Measurements from ENCODE around the gene SPTAN1.
"Not testable (repeated sequence)": the region's sequence is repeated elsewhere in the genome, so short reads cannot be mapped to it uniquely, and the experiment has no call there.

Gene SPTAN1

GRCh38 chr9:128552744-128553440 is 505 bp downstream of the SPTAN1 start:
- DNase-seq (ENCODE audit: low read depth in 2 of 2) = peak in 1 of 2 donors; percentile 5

DNA sequence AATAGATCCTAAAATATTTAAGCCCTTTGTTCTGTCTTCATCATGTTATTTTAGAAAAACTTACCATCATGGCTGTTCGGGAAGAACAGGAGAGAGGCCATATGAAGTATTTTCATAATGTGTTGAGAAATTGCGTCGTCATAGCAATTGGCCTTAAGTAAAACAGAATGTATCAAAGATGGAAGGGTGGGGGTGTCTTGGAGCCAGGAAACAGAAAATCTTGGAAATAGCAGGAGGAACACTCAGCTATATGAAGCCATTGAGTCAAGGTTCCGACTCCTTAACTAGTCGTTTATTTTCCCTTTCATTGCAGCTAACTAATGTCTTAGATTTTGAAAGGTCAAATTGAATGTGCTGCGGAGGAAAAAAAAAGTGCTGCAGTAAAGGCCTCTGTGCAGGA is 1.3 kb downstream of the SPTAN1 start:
- no peak for DNase-seq (ENCODE audit: low read depth in 2 of 2)

DNA sequence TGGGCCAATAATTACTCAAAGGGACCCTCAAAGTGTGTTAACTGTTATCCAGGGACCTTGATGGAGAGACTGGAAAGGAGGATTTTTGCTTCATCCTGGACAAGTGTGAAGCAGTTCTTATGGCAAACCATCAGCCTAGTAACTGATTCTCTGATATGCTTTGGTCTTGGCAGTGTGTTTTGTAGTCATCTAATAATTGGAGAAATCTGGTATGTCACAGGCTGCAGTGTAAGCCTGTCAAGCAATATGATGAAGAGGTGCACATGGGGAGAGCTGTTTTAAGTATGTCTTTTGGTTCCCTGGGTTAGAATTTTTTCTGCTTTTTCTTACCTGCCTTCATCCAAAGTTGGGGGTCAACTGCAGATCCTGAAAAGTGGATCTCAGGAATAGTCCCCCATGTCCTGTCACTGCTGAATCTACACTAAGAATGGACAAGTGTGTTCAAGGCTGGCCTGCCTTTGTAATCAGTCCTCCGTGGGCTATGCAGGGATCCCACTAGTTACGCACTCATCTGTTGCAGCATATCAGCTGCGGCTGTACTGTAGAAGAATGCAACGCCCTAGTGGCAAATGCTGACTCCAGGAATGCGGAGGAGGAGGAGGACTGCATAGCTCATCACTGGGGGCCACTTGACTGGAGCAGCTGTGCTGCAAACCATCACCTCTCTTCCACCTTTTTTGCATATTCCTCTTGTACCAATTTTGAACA is 1.9 kb downstream of the SPTAN1 start:
- DNase-seq (ENCODE audit: low read depth in 2 of 2) = no peak

- no peak for DNase-seq (ENCODE audit: low read depth in 2 of 2)
Measured at GRCh38 chr9:128555180-128555721, 2.9 kb downstream of the SPTAN1 start.

- no peak for DNase-seq (ENCODE audit: low read depth in 2 of 2)
Measured at GRCh38 chr9:128556276-128556675, 3.9 kb downstream of the SPTAN1 start.

DNA sequence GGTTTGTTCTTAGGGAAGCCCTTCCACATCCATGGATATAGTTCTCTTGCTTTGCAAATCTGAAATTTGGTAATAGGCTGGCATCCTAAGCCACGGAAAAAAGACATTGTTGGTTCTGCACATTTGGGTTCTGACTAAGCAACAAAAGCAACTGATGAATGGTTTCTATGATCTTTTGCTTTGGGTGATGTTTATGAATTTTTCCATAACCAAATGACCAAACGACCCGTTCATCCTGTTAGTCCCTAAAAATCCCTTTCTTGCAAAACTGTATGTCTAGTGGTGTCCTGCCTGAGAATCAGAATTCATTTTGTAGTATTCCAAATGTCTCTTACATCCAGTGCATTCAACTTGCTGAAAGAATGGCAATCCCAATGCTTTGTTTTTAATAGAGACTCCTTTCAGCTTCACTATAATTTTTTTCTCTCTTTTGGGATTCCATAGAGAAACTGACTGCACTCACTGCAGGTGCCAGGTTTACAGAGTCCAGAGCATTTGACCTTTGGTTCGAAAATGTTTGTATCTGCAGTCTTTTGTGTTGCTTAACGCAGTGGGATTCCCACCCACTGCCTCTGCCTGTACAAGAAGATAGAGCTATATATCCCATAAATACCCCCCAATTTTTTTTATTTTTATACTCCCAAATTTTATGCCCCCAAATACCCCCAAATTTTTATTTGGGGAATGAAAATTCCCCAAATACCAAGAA is 4.7 kb downstream of the SPTAN1 start:
- DNase-seq (ENCODE audit: low read depth in 2 of 2) = no peak

DNA sequence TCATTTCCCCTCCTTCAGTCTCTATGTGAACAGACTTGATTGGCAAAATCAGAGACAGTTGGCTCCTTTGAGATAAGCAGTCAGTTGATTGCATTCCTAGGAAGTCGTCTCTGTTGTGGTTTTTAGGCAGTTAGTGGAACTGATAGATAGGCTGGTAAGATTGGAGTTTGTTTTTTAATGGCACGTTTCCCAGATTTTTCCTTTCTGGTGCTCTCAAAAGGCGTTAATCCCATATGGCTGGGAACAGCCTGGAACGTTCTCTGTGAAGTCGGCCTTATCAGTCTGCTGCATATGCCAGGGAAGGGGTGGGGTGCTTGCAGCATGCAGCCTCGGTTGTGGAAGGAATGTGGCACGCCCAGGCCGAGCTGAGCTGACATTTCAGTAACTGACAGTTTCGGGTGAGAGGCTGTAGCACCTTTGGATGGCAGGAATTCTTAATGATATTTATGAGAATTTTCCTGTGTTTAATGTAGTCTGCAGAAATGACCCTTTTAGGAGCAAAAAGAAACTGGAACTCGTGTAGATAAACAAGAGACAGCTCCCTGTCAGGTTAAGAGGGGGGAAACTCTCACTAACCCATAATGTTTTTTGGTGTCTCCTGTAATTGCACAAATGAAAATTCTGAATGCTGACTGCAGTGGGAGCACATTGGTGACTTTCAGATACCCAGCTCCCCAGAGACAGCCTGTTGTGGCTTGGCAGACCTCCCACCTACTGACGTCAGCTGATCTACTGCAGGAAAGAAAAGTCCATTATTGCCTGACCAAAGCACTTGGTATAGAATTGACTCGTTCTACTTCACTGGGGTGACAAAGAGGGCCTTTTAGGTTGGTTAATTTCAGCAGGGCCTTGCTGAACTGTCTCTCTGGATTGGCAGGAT is 6.3 kb downstream of the SPTAN1 start:
- no peak for DNase-seq (ENCODE audit: low read depth in 2 of 2)

- no peak for DNase-seq (ENCODE audit: low read depth in 2 of 2)
Measured at GRCh38 chr9:128565578-128565977, 13.2 kb downstream of the SPTAN1 start.

GRCh38 chr9:128568470-128569078 is 16.2 kb downstream of the SPTAN1 start:
- no peak for DNase-seq (ENCODE audit: low read depth in 2 of 2)

DNA sequence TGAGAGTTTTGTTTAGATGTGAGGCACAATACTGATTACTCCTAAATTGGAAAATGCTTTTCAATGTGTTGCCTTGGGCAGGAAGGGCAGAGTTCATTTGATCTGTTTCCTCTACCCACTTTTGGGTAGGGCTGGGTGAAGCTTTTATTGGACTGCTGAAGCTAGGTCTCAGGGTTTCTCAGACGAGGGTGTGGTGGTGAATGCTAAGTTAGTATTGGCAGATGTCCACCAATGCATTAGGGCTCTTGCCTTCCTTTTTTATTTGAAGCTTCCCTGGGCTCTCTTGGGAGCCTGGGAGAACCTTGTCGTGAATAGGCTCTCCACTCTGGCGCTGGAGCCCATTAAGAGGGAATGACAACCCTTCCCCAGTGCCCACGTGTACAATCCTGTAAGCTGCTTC is 23.1 kb downstream of the SPTAN1 start:
- no peak for DNase-seq (ENCODE audit: low read depth in 2 of 2)

- no peak for DNase-seq (ENCODE audit: low read depth in 2 of 2)
Measured at GRCh38 chr9:128575916-128576315, 23.5 kb downstream of the SPTAN1 start.

DNA sequence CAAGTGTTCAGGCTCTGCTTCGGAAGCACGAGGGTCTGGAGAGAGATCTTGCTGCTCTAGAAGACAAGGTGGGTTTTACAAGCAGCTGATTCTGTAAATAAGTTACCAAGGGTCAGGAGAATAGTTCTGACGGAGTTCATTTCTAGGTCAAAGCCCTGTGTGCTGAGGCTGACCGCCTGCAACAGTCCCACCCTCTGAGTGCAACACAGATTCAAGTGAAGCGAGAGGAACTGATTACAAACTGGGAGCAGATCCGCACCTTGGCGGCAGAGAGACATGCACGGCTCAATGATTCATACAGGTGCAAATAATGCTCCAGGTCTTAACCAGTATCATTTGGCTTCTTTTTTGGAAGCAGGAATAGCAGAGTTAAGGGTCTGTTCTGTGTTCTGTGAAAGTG is 24.8 kb downstream of the SPTAN1 start:
- DNase-seq (ENCODE audit: low read depth in 2 of 2) = no peak

- no peak for DNase-seq (ENCODE audit: low read depth in 2 of 2)
Measured at GRCh38 chr9:128579194-128579593, 26.8 kb downstream of the SPTAN1 start.

DNA sequence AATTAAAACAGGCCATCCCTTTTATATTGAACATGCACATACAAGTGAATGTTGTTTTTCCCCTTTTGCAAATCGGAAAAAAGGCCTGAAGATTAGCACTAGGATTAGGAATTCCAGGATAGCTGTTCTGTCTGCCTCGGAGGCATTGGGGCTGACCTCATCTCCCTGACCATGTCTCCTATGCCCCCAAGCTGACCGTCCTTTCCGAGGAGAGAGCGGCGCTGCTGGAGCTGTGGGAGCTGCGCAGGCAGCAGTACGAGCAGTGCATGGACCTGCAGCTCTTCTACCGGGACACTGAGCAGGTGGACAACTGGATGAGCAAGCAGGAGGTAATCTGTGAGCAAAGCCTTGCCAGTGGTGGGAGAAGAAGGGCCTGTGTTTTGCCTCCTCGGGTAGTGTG is 28.3 kb downstream of the SPTAN1 start:
- DNase-seq (ENCODE audit: low read depth in 2 of 2) = no peak

- DNase-seq (ENCODE audit: low read depth in 2 of 2) = not testable (repeated sequence)
Measured at GRCh38 chr9:128585155-128585554, 32.8 kb downstream of the SPTAN1 start.

DNA sequence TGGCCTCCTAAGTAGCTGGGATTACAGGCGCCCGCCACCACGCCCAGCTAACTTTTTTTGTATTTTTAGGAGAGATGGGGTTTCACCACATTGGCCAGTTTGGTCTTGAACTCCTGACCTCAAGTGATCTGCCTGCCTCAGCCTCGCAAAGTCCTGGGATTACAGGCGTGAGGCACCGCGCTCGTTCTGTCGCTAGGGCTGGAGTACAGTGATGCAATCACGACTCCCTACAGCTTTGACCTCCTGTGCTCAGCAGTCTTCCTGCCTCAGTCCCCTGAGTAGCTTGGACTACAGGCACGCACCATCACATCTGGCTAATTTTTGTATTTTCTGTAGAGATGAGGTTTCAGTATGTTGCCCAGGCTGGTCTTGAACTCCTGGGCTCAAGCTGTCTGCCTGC is 34.5 kb downstream of the SPTAN1 start:
- not testable (repeated sequence) for DNase-seq (ENCODE audit: low read depth in 2 of 2)

GRCh38 chr9:128587453-128587852 is 35.1 kb downstream of the SPTAN1 start:
- no peak for DNase-seq (ENCODE audit: low read depth in 2 of 2)

- DNase-seq (ENCODE audit: low read depth in 2 of 2) = no peak
Measured at GRCh38 chr9:128588581-128589233, 36.3 kb downstream of the SPTAN1 start.

- no peak for DNase-seq (ENCODE audit: low read depth in 2 of 2)
Measured at GRCh38 chr9:128593039-128593438, 40.7 kb downstream of the SPTAN1 start.

GRCh38 chr9:128593856-128594255 is 41.5 kb downstream of the SPTAN1 start:
- DNase-seq (ENCODE audit: low read depth in 2 of 2) = no peak

DNA sequence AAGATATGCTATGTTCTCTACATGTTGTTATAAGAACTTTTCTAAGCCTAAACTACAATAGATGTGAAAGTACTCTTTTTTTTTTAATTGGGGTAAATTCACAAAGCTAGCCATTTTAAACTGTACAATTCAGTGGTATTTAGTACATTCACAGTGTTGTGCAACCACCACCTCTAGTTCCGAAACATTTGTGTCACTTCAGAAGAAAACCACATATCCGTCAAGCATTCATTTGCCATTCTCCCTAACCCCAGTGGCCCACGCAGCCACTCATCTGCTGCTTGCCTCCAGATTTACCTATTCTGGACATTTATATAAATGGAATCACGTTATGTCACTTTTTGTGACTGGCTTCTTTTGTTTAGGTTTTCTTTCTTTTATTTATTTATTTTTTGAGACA is 43.1 kb downstream of the SPTAN1 start:
- DNase-seq (ENCODE audit: low read depth in 2 of 2) = no peak
